ENCODE results near the gene KBTBD2.
A peak's percentile ranks its signal among the peaks of the same experiment; 100 is the strongest.

Gene KBTBD2

DNA sequence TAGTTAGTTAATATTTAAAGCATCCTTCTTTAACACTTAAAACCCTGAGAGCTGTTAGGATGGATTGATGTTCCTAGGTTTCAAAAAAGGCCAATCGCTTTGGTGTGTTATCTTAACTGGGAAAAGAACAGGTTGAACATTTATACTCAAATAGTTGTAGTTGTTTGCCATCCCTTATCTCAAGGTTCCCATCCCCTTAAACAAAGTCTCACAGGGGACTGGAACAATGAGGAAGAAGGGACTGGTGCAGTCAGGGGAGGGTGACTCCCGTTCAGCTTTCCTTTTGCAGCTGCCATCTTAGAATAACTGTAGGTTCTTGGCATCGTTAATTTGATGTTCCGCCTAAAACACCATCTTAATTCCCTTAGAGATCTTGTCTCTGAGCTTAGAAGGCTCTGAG lies 2.6 kb upstream of the KBTBD2 start:
- Histone ChIP-seq H3K9ac (ENCODE audit: low read depth in 1 of 2, low read length in 2 of 2) (peak overlapping the region in 1 of 2 donors; percentile 54), H3K9me3 (ENCODE audit: control insufficient read depth in 2 of 2, low read length in 2 of 2) (no peaks in the 10 kb centered on the region), H3K27me3 (ENCODE audit: control insufficient read depth in 2 of 2, insufficient read depth in 2 of 2, low read length in 2 of 2) (no peaks in the 10 kb centered on the region), H3K4me3 (ENCODE audit: low read length in 2 of 2) (peak overlapping the region in 1 of 2 donors; percentile 16), H3K4me1 (ENCODE audit: control insufficient read depth in 2 of 2, insufficient read depth in 2 of 2, low read length in 2 of 2) (peaks cover 19 to 21% of the 10 kb centered on the region in 2 donors), H3K36me3 (ENCODE audit: control insufficient read depth in 2 of 2, insufficient read depth in 2 of 2, low read length in 2 of 2) (no peaks in the 10 kb centered on the region), H3K27ac (ENCODE audit: low read depth in 2 of 2, low read length in 2 of 2) (no peak overlapping the region)

- Histone ChIP-seq H3K9me3 (ENCODE audit: control insufficient read depth in 2 of 2, low read length in 2 of 2) (no peaks in the 10 kb centered on the region), H3K27ac (ENCODE audit: low read depth in 2 of 2, low read length in 2 of 2) (peak overlapping the region in 1 of 2 donors; percentile 99), H3K9ac (ENCODE audit: low read depth in 1 of 2, low read length in 2 of 2) (no peak overlapping the region), H3K27me3 (ENCODE audit: control insufficient read depth in 2 of 2, insufficient read depth in 2 of 2, low read length in 2 of 2) (no peaks in the 10 kb centered on the region), H3K4me3 (ENCODE audit: low read length in 2 of 2) (peak overlapping the region in 1 of 2 donors; percentile 16), H3K4me1 (ENCODE audit: control insufficient read depth in 2 of 2, insufficient read depth in 2 of 2, low read length in 2 of 2) (peaks cover 19 to 21% of the 10 kb centered on the region in 2 donors), H3K36me3 (ENCODE audit: control insufficient read depth in 2 of 2, insufficient read depth in 2 of 2, low read length in 2 of 2) (no peaks in the 10 kb centered on the region)
These were observed 2.2 kb upstream of the KBTBD2 start for GRCh38 chr7:32893722-32894121.

DNA sequence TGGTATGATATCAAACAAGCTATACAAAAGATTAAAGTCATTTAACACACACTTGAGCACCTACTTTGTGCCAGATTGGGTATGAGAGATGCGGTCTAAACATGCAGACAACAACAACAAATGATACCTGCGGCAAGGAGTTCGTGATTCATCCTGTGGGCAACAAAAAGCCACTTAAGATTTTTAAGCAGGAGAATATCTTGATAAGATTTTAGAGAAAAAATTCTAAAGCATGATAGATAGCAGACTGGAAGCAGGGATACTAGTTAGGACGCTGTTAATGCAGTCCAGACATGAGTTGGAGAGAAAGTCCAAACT lies 1.6 kb upstream of the KBTBD2 start:
- H3K36me3 ChIP-seq (ENCODE audit: control insufficient read depth in 2 of 2, insufficient read depth in 2 of 2, low read length in 2 of 2), result no peaks in the 10 kb centered on the region
- H3K4me3 ChIP-seq (ENCODE audit: low read length in 2 of 2), result peak overlapping the region in 1 of 2 donors; percentile 86
- no peaks in the 10 kb centered on the region for H3K9me3 ChIP-seq (ENCODE audit: control insufficient read depth in 2 of 2, low read length in 2 of 2)
- H3K4me1 ChIP-seq (ENCODE audit: control insufficient read depth in 2 of 2, insufficient read depth in 2 of 2, low read length in 2 of 2), result peaks cover 21 to 24% of the 10 kb centered on the region in 2 donors
- no peaks in the 10 kb centered on the region for H3K27me3 ChIP-seq (ENCODE audit: control insufficient read depth in 2 of 2, insufficient read depth in 2 of 2, low read length in 2 of 2)
- H3K9ac ChIP-seq (ENCODE audit: low read depth in 1 of 2, low read length in 2 of 2), result peak overlapping the region; percentile 84 to 94
- peak overlapping the region; percentile 96 to 99 for H3K27ac ChIP-seq (ENCODE audit: low read depth in 2 of 2, low read length in 2 of 2)

DNA sequence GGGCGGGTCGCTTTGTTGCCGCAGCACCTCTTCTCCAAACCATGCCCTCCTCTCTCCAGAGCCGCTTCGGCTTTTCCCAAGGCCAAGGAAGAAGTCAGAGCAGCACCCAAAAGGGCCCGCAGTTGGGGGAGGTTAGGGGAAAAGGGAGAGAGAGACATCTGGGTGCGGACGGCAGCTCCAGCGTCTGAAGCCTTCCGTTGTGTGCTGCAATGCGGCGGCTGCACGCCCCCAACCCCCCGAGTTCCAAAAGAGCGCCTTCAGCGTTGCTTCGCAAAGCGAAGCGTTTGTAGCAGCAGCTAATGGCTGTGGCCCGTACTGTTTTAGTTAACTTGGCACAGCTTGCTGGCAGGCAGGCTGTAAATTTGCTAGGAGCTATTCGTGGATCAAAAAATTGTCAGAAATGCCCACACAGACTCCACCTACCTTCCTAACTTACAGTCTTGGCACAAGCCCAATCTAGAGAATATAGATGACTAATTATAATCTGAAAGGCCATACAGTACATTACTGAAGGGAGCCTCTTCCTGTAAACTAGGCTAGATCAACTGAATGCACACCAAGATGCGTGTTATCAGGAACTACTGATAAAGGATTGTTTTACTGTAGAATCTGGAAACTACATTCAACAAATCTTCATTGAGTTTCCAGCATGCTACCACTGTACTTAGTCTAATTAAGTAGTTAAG lies 1.1 kb upstream of the KBTBD2 start:
- Histone ChIP-seq H3K9ac (ENCODE audit: low read depth in 1 of 2, low read length in 2 of 2) (peak overlapping the region; percentile 84 to 94), H3K4me1 (ENCODE audit: control insufficient read depth in 2 of 2, insufficient read depth in 2 of 2, low read length in 2 of 2) (peaks cover 21 to 25% of the 10 kb centered on the region in 2 donors), H3K27me3 (ENCODE audit: control insufficient read depth in 2 of 2, insufficient read depth in 2 of 2, low read length in 2 of 2) (no peaks in the 10 kb centered on the region), H3K36me3 (ENCODE audit: control insufficient read depth in 2 of 2, insufficient read depth in 2 of 2, low read length in 2 of 2) (no peaks in the 10 kb centered on the region), H3K9me3 (ENCODE audit: control insufficient read depth in 2 of 2, low read length in 2 of 2) (no peaks in the 10 kb centered on the region), H3K4me3 (ENCODE audit: low read length in 2 of 2) (peak overlapping the region; percentile 86 to 87), H3K27ac (ENCODE audit: low read depth in 2 of 2, low read length in 2 of 2) (peak overlapping the region; percentile 96 to 99)

GRCh38 chr7:32891800-32892520 lies 400 bp upstream of the KBTBD2 start:
- Histone ChIP-seq H3K27ac (ENCODE audit: low read depth in 2 of 2, low read length in 2 of 2) (peak overlapping the region; percentile 98 to 99), H3K36me3 (ENCODE audit: control insufficient read depth in 2 of 2, insufficient read depth in 2 of 2, low read length in 2 of 2) (no peaks in the 10 kb centered on the region), H3K9ac (ENCODE audit: low read depth in 1 of 2, low read length in 2 of 2) (peak overlapping the region; percentile 94 to 98), H3K9me3 (ENCODE audit: control insufficient read depth in 2 of 2, low read length in 2 of 2) (no peaks in the 10 kb centered on the region), H3K4me3 (ENCODE audit: low read length in 2 of 2) (peak overlapping the region; percentile 87 to 98), H3K27me3 (ENCODE audit: control insufficient read depth in 2 of 2, insufficient read depth in 2 of 2, low read length in 2 of 2) (no peaks in the 10 kb centered on the region), H3K4me1 (ENCODE audit: control insufficient read depth in 2 of 2, insufficient read depth in 2 of 2, low read length in 2 of 2) (peaks cover 23 to 25% of the 10 kb centered on the region in 2 donors)

DNA sequence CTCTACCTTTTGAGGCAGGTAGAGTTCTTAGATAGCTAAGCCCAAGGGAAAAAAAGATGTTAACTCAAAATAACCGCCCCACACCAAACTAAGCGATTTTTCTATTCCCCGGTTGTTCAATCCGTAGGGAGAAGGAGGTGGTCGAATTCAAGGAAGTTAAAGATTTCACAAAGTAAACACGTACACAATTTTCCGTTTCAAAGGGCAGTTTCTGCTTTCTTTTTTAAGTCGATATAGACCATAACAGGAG lies 842 bp downstream of the KBTBD2 start:
- Histone ChIP-seq H3K36me3 (ENCODE audit: control insufficient read depth in 2 of 2, insufficient read depth in 2 of 2, low read length in 2 of 2) (no peaks in the 10 kb centered on the region), H3K4me3 (ENCODE audit: low read length in 2 of 2) (peak overlapping the region; percentile 87 to 98), H3K9me3 (ENCODE audit: control insufficient read depth in 2 of 2, low read length in 2 of 2) (no peaks in the 10 kb centered on the region), H3K27me3 (ENCODE audit: control insufficient read depth in 2 of 2, insufficient read depth in 2 of 2, low read length in 2 of 2) (no peaks in the 10 kb centered on the region), H3K27ac (ENCODE audit: low read depth in 2 of 2, low read length in 2 of 2) (peak overlapping the region; percentile 98 to 99), H3K9ac (ENCODE audit: low read depth in 1 of 2, low read length in 2 of 2) (peak overlapping the region; percentile 89 to 98), H3K4me1 (ENCODE audit: control insufficient read depth in 2 of 2, insufficient read depth in 2 of 2, low read length in 2 of 2) (peaks cover 25 to 27% of the 10 kb centered on the region in 2 donors)

- H3K27ac ChIP-seq (ENCODE audit: low read depth in 2 of 2, low read length in 2 of 2), result peak overlapping the region; percentile 98 to 99
- H3K9ac ChIP-seq (ENCODE audit: low read depth in 1 of 2, low read length in 2 of 2), result peak overlapping the region; percentile 89 to 98
- H3K4me1 ChIP-seq (ENCODE audit: control insufficient read depth in 2 of 2, insufficient read depth in 2 of 2, low read length in 2 of 2), result peaks cover 25 to 27% of the 10 kb centered on the region in 2 donors
- H3K9me3 ChIP-seq (ENCODE audit: control insufficient read depth in 2 of 2, low read length in 2 of 2), result no peaks in the 10 kb centered on the region
- H3K4me3 ChIP-seq (ENCODE audit: low read length in 2 of 2), result peak overlapping the region; percentile 87 to 98
- no peaks in the 10 kb centered on the region for H3K27me3 ChIP-seq (ENCODE audit: control insufficient read depth in 2 of 2, insufficient read depth in 2 of 2, low read length in 2 of 2)
- H3K36me3 ChIP-seq (ENCODE audit: control insufficient read depth in 2 of 2, insufficient read depth in 2 of 2, low read length in 2 of 2), result no peaks in the 10 kb centered on the region
These were observed 1.4 kb downstream of the KBTBD2 start for GRCh38 chr7:32890010-32890792.

GRCh38 chr7:32888505-32888904 lies 3.1 kb downstream of the KBTBD2 start:
- peaks cover 22 to 25% of the 10 kb centered on the region in 2 donors for H3K4me1 ChIP-seq (ENCODE audit: control insufficient read depth in 2 of 2, insufficient read depth in 2 of 2, low read length in 2 of 2)

GRCh38 chr7:32887395-32887794 lies 4.2 kb downstream of the KBTBD2 start:
- H3K4me1 ChIP-seq (ENCODE audit: control insufficient read depth in 2 of 2, insufficient read depth in 2 of 2, low read length in 2 of 2), result peaks cover 12 to 15% of the 10 kb centered on the region in 2 donors

More at GRCh38 chr7:32888505-32888904, 3.1 kb downstream of the KBTBD2 start:
- Histone ChIP-seq H3K27ac (ENCODE audit: low read depth in 2 of 2, low read length in 2 of 2) (no peak overlapping the region), H3K27me3 (ENCODE audit: control insufficient read depth in 2 of 2, insufficient read depth in 2 of 2, low read length in 2 of 2) (no peaks in the 10 kb centered on the region), H3K36me3 (ENCODE audit: control insufficient read depth in 2 of 2, insufficient read depth in 2 of 2, low read length in 2 of 2) (no peaks in the 10 kb centered on the region), H3K4me3 (ENCODE audit: low read length in 2 of 2) (no peak overlapping the region), H3K9me3 (ENCODE audit: control insufficient read depth in 2 of 2, low read length in 2 of 2) (no peaks in the 10 kb centered on the region), H3K9ac (ENCODE audit: low read depth in 1 of 2, low read length in 2 of 2) (no peak overlapping the region)

More at GRCh38 chr7:32887395-32887794, 4.2 kb downstream of the KBTBD2 start:
- Histone ChIP-seq H3K9ac (ENCODE audit: low read depth in 1 of 2, low read length in 2 of 2) (no peak overlapping the region), H3K4me3 (ENCODE audit: low read length in 2 of 2) (no peak overlapping the region), H3K36me3 (ENCODE audit: control insufficient read depth in 2 of 2, insufficient read depth in 2 of 2, low read length in 2 of 2) (no peaks in the 10 kb centered on the region), H3K9me3 (ENCODE audit: control insufficient read depth in 2 of 2, low read length in 2 of 2) (no peaks in the 10 kb centered on the region), H3K27me3 (ENCODE audit: control insufficient read depth in 2 of 2, insufficient read depth in 2 of 2, low read length in 2 of 2) (no peaks in the 10 kb centered on the region), H3K27ac (ENCODE audit: low read depth in 2 of 2, low read length in 2 of 2) (no peak overlapping the region)
